Endodermal cell (in vitro differentiated cells): Measurements from ENCODE around the gene SND1. TPM values are rescaled to one million over a fixed set of nuclear protein-coding genes. Genes with fewer than 3 reads are reported as not detected.
A peak's percentile ranks its signal among the peaks of the same experiment; 100 is the strongest.

ENCODE experiments used
- DNase-seq: peaks from one replicate; pipeline ENCODE4 v3.0.0-alpha.2; 2017
- H3K27ac ChIP-seq: 2 replicates; pipeline ENCODE4 v1.5.1; 2013; ENCODE audit warnings: mild to moderate bottlenecking, low read depth, low read length, moderate library complexity
- H3K27me3 ChIP-seq: 2 replicates; pipeline ENCODE4 v1.6.1; 2013; ENCODE audit warnings: mild to moderate bottlenecking, low read length, moderate library complexity; ENCODE audit not compliant: insufficient read depth, control insufficient read depth, poor library complexity, severe bottlenecking
- H3K36me3 ChIP-seq: 2 replicates; pipeline ENCODE4 v1.7.0; 2013; ENCODE audit warnings: mild to moderate bottlenecking, low read length, moderate library complexity; ENCODE audit not compliant: control insufficient read depth, insufficient read depth
- H3K4me1 ChIP-seq: one replicate; pipeline ENCODE4 v1.7.0; 2013; ENCODE audit warnings: low read length; ENCODE audit not compliant: control insufficient read depth, insufficient read depth
- H3K4me3 ChIP-seq: 2 replicates; pipeline ENCODE4 v1.5.1; 2013; ENCODE audit warnings: mild to moderate bottlenecking, low read length, moderate library complexity
- H3K9ac ChIP-seq: 2 replicates; pipeline ENCODE4 v1.6.1; 2013; ENCODE audit warnings: mild to moderate bottlenecking, low read length, moderate library complexity; ENCODE audit not compliant: poor library complexity, severe bottlenecking; ENCODE audit errors: extremely low read depth
- H3K9me3 ChIP-seq: 2 replicates; pipeline ENCODE4 v1.6.1; 2013; ENCODE audit warnings: mild to moderate bottlenecking, low read length, moderate library complexity; ENCODE audit not compliant: control insufficient read depth
- H3K27ac Mint-ChIP-seq: 2 replicates; pipeline ENCODE4 v1.8.0; 2020; ENCODE audit warnings: mixed read lengths
- H3K27me3 Mint-ChIP-seq: 2 replicates; pipeline ENCODE4 v1.8.0; 2021; ENCODE audit warnings: mild to moderate bottlenecking, mixed read lengths; ENCODE audit not compliant: insufficient read depth
- H3K36me3 Mint-ChIP-seq: 2 replicates; pipeline ENCODE4 v1.8.0; 2020; ENCODE audit warnings: low read depth, mixed read lengths
- H3K4me1 Mint-ChIP-seq: 2 replicates; pipeline ENCODE4 v1.8.0; 2020; ENCODE audit warnings: mixed read lengths
- H3K4me3 Mint-ChIP-seq: 2 replicates; pipeline ENCODE4 v1.8.0; 2020; ENCODE audit warnings: mild to moderate bottlenecking, moderate library complexity, mixed read lengths
- H3K9me3 Mint-ChIP-seq: 2 replicates; pipeline ENCODE4 v1.8.0; 2020; ENCODE audit warnings: mild to moderate bottlenecking, mixed read lengths
- WGBS, 2 experiments: methylation state at CpG; one replicate each; pipeline versions ENCODE4 v1.1.5 to v1.1.7; 2013; ENCODE audit warnings: missing lambda C conversion rate in 2 of 2, mixed read lengths in 1 of 2; ENCODE audit not compliant: insufficient coverage in 1 of 2, insufficient read length in 1 of 2; 5-methylcytosine and 5-hydroxymethylcytosine counted together
- total RNA-seq, 2 donors: library from RNA; stranded (reverse); fragmentation: NEBNext Ultra II Directional in 1 of 2; extraction: Animal tissue kit (Norgen Biotek cat#: 25700) in 1 of 2; gene quantifications; 2 replicates in 1 of 2; 3 replicates in 1 of 2; pipeline ENCODE4 v1.2.1, GENCODE V29; 2021
- TF ChIP-seq, protein P1 (sequence below): fragments of 200-600 bp; sonication (generic); conservative IDR thresholded peaks from 2 replicates; pipeline ENCODE4 v1.5.0; 2021; ENCODE audit warnings: antibody characterized with exemption, mild to moderate bottlenecking

SND1 gene
- total RNA-seq, 2 donors from 2014 or later, result 240 to 267 TPM

DNA sequence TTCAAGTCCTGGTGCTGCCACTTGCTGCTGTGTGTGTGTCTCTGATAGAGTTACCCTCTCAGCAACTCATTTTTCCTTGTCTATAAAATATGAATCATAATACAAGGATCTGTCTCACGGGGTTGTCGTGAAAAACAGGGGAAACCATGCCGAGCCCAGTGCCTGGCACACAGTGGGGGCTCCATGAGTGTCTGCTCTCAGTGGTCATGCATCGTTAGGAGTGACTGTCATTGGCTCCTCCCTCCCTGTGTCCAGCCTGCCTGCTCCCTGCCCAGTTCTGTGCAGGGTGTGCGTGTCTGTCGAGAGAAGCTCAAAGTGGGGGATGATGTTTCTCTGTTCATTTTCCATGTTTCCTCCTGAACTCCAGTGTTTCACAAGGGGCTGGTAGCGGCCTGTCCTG is 462.8 kb downstream of the SND1 start:
- peaks cover 72% of the 10 kb centered on the region for H3K27me3 Mint-ChIP-seq
- H3K4me1 Mint-ChIP-seq, result no peaks in the 10 kb centered on the region
- Histone ChIP-seq H3K4me1 (no peaks in the 10 kb centered on the region), H3K4me3 (no peak overlapping the region), H3K9ac (no peak overlapping the region), H3K27me3 (peaks cover 23% of the 10 kb centered on the region), H3K36me3 (no peaks in the 10 kb centered on the region), H3K27ac (no peak overlapping the region), H3K9me3 (no peaks in the 10 kb centered on the region)
- no peaks in the 10 kb centered on the region for H3K36me3 Mint-ChIP-seq
- peak; percentile 17 for DNase-seq
- no peak overlapping the region for H3K27ac Mint-ChIP-seq
- TF ChIP-seq, protein P1, sequence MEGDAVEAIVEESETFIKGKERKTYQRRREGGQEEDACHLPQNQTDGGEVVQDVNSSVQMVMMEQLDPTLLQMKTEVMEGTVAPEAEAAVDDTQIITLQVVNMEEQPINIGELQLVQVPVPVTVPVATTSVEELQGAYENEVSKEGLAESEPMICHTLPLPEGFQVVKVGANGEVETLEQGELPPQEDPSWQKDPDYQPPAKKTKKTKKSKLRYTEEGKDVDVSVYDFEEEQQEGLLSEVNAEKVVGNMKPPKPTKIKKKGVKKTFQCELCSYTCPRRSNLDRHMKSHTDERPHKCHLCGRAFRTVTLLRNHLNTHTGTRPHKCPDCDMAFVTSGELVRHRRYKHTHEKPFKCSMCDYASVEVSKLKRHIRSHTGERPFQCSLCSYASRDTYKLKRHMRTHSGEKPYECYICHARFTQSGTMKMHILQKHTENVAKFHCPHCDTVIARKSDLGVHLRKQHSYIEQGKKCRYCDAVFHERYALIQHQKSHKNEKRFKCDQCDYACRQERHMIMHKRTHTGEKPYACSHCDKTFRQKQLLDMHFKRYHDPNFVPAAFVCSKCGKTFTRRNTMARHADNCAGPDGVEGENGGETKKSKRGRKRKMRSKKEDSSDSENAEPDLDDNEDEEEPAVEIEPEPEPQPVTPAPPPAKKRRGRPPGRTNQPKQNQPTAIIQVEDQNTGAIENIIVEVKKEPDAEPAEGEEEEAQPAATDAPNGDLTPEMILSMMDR, result no peak
- no peak overlapping the region for H3K4me3 Mint-ChIP-seq
- peaks cover 4% of the 10 kb centered on the region for H3K9me3 Mint-ChIP-seq
- WGBS, 2 experiments, result 83 to 94% methylated on average over 7 of the region's 7 CpGs

DNA sequence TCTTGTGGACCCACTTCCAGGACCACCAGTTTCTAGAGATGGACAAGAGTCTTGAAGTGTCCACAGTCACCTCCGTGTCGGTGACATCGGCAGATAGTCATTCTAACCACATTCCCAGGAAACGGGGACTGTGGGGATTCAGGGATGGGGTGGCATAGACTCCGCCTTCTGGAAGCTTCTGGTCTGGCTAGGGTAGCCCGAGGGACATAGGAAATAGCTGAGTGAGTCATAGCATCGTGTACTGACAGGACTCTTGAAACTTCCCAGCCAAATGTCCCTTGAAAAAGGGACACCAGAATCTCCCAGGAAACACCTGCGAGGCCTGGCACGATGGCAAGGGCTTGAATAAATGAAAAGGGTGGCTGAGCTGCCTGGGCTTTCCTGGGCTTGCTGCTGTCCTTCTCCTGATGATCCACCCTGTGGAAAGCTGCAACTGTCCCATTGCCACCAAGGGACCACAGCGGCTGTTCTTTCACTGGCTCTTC is 463.4 kb downstream of the SND1 start:
- H3K9me3 Mint-ChIP-seq, result no peaks in the 10 kb centered on the region
- no peak overlapping the region for H3K4me3 ChIP-seq

DNA sequence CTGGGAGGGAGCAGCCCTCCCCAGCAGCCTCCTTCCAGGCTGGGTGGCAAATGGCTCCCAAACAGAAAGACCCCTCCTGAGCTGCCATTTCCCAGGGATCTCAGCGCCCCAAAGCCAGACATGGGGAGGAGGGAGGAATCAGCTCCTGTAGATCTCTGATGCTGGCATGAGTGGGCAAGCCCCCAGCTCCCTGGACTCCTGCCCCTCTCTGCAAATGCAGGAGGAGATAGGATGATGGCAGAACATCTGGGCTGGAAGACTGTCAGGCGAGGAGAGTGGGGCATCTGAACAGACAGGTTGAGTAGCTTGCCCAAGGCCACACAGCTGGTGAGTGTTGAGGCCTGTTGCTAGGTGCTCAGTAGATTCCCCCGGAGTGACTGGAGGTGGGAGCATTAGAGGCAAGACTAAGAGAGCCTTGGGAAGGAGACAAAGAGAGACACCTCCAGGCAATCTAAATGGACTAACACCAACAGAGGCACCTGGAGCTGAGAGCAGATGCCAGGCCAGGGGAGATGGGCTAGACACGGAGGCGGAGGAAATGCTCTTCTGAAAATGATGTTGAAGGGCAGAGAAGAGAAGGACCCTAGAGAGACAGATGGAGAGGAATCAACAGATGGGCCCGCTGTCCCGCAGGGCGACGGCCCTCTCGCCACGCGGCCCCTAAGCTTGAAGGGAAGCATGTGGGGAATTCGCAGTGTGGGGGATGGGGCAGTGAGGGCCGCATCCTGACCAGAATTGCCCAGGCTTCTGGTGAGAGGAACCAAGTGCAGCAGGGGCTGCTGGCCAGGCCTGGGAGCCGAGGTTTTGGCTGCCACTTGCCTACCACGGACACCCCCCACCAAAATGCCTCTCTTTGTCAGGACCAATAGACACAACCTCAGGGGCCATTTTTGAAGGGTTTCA is 464.1 kb downstream of the SND1 start:
- no peaks in the 10 kb centered on the region for H3K9me3 ChIP-seq
- H3K27me3 Mint-ChIP-seq, result peaks cover 68% of the 10 kb centered on the region
- TF ChIP-seq, protein P1, result no peak
- H3K9ac ChIP-seq, result no peak overlapping the region
- peak; percentile 69 for DNase-seq
- no peaks in the 10 kb centered on the region for H3K4me1 ChIP-seq
- H3K36me3 Mint-ChIP-seq, result no peaks in the 10 kb centered on the region
- no peak overlapping the region for H3K4me3 Mint-ChIP-seq
- H3K27ac Mint-ChIP-seq, result no peak overlapping the region
- peaks cover 23% of the 10 kb centered on the region for H3K27me3 ChIP-seq
- no peak overlapping the region for H3K4me3 ChIP-seq
- 81 to 86% methylated on average over 15 to 16 of the region's 16 CpGs for WGBS, 2 experiments
- H3K4me1 Mint-ChIP-seq, result no peaks in the 10 kb centered on the region
- H3K9me3 Mint-ChIP-seq, result no peaks in the 10 kb centered on the region
- H3K27ac ChIP-seq, result no peak overlapping the region
- no peaks in the 10 kb centered on the region for H3K36me3 ChIP-seq

More for the DNA sequence above, 463.4 kb downstream of the SND1 start:
- Mint-ChIP-seq H3K27me3 (peaks cover 68% of the 10 kb centered on the region), H3K4me3 (no peak overlapping the region), H3K27ac (no peak overlapping the region), H3K36me3 (no peaks in the 10 kb centered on the region), H3K4me1 (no peaks in the 10 kb centered on the region)
- Histone ChIP-seq H3K9ac (no peak overlapping the region), H3K4me1 (no peaks in the 10 kb centered on the region), H3K9me3 (no peaks in the 10 kb centered on the region), H3K27me3 (peaks cover 23% of the 10 kb centered on the region), H3K27ac (no peak overlapping the region), H3K36me3 (no peaks in the 10 kb centered on the region)
- TF ChIP-seq, protein P1, result no peak
- 82 to 91% methylated on average over 7 to 10 of the region's 10 CpGs for WGBS, 2 experiments
- DNase-seq, result peak; percentile 49
